Osteoblast (primary cell): Measurements from ENCODE around the gene SNAI1. TPM values are rescaled to one million over a fixed set of nuclear protein-coding genes. Genes with fewer than 3 reads are reported as not detected.

Experiments
- DNase-seq: peaks from one replicate; pipeline ENCODE4 v3.0.0; 2011; ENCODE audit warnings: low spot score, mixed read lengths; ENCODE audit not compliant: insufficient read length; ENCODE audit errors: missing footprints
- H2AFZ ChIP-seq: 2 replicates; pipeline ENCODE4 v1.6.0; 2011; ENCODE audit warnings: mild to moderate bottlenecking, low read length
- H3K27ac ChIP-seq: 2 replicates; pipeline ENCODE4 v1.5.1; 2011; ENCODE audit warnings: mild to moderate bottlenecking, low read depth, low read length, moderate library complexity
- H3K27me3 ChIP-seq: 2 replicates; pipeline ENCODE4 v1.6.0; 2012; ENCODE audit warnings: mild to moderate bottlenecking, control low read depth, inconsistent platforms, low read length, moderate library complexity; ENCODE audit not compliant: insufficient read depth
- H3K36me3 ChIP-seq: 2 replicates; pipeline ENCODE4 v1.5.1; 2011; ENCODE audit warnings: mild to moderate bottlenecking, low read length, control low read depth, moderate library complexity; ENCODE audit not compliant: insufficient read depth
- H3K4me1 ChIP-seq: 2 replicates; pipeline ENCODE4 v1.5.1; 2011; ENCODE audit warnings: mild to moderate bottlenecking, low read length, control low read depth, moderate library complexity; ENCODE audit not compliant: insufficient read depth
- H3K4me2 ChIP-seq: 2 replicates; pipeline ENCODE4 v1.6.0; 2011; ENCODE audit warnings: mild to moderate bottlenecking, low read length; ENCODE audit not compliant: insufficient read depth
- H3K4me3 ChIP-seq: fragments of 200-600 bp; sonication (generic); 3 replicates; pipeline ENCODE4 v1.5.1; 2012; ENCODE audit warnings: mild to moderate bottlenecking, low read length, inconsistent platforms; ENCODE audit not compliant: insufficient read depth
- H3K79me2 ChIP-seq: 2 replicates; pipeline ENCODE4 v1.6.0; 2012; ENCODE audit warnings: mild to moderate bottlenecking, low read length, control low read depth, inconsistent platforms; ENCODE audit not compliant: insufficient read depth
- H3K9me3 ChIP-seq: 2 replicates; pipeline ENCODE4 v1.5.1; 2011; ENCODE audit warnings: low read depth, low read length, control low read depth
- H4K20me1 ChIP-seq: 2 replicates; pipeline ENCODE4 v1.6.0; 2012; ENCODE audit warnings: mild to moderate bottlenecking, low read length, control low read depth; ENCODE audit not compliant: insufficient read depth
- total RNA-seq: library from RNA; depleted of rRNA; stranded (reverse); fragments of >200 nt; gene quantifications from 2 replicates; pipeline ENCODE4 v1.2.3, GENCODE V29; 2012
- TF ChIP-seq, protein P1 (sequence below): IDR thresholded peaks from 2 replicates; pipeline ENCODE4 v1.5.1; 2011; ENCODE audit warnings: mild to moderate bottlenecking, low read depth, low read length, moderate library complexity; ENCODE audit errors: extremely low read depth

The SNAI1 gene
- total RNA-seq, 1 donor = 1.8 TPM

DNA sequence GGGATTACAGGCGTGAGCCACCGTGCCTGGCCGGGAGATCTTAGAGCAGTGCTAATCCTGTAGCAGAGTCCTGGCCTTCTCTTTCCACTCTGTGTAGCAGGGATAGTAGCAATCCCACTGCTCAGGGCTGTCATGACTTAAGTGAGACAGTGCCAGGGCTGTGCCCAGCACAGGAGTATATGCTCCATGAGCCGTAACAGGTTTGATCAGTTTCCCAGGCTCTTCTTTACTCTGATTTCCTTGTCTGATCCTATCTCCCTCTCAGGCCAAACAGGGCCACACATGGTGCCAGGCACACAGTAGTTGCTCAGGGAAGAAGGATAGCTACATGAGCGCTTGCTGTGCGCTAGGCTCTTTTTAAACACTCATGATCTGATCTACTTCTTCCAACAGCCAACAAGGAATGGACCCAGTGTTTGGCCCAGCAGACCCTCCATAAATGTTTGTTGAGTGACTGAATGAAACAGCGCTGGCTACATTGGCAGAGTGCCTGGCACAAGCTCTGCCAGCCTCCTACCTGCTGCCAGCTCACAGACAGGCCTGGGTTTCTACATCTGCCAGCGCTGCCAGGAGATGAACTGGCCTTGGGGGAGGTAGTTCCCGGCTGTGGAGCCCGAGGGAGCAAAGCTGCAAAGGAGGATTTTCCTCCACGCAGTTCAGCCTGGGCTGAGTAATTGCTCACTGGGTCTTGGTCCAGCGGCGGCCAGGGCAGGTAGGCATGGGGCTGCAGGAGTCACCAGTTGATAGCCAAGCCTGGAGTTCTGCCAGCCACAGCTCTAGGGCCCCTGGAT, 36.9 kb downstream of the SNAI1 start:
- Histone ChIP-seq H4K20me1 (no peaks in the 10 kb centered on the region), H3K4me3 (no peak overlapping the region), H3K27ac (no peak overlapping the region), H2AFZ (no peak overlapping the region), H3K27me3 (no peaks in the 10 kb centered on the region), H3K36me3 (no peaks in the 10 kb centered on the region), H3K79me2 (no peaks in the 10 kb centered on the region), H3K9me3 (no peaks in the 10 kb centered on the region), H3K4me2 (no peak overlapping the region), H3K4me1 (peaks cover 22% of the 10 kb centered on the region)
- TF ChIP-seq, protein P1, sequence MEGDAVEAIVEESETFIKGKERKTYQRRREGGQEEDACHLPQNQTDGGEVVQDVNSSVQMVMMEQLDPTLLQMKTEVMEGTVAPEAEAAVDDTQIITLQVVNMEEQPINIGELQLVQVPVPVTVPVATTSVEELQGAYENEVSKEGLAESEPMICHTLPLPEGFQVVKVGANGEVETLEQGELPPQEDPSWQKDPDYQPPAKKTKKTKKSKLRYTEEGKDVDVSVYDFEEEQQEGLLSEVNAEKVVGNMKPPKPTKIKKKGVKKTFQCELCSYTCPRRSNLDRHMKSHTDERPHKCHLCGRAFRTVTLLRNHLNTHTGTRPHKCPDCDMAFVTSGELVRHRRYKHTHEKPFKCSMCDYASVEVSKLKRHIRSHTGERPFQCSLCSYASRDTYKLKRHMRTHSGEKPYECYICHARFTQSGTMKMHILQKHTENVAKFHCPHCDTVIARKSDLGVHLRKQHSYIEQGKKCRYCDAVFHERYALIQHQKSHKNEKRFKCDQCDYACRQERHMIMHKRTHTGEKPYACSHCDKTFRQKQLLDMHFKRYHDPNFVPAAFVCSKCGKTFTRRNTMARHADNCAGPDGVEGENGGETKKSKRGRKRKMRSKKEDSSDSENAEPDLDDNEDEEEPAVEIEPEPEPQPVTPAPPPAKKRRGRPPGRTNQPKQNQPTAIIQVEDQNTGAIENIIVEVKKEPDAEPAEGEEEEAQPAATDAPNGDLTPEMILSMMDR = no peak
- DNase-seq = peak; percentile 80

DNA sequence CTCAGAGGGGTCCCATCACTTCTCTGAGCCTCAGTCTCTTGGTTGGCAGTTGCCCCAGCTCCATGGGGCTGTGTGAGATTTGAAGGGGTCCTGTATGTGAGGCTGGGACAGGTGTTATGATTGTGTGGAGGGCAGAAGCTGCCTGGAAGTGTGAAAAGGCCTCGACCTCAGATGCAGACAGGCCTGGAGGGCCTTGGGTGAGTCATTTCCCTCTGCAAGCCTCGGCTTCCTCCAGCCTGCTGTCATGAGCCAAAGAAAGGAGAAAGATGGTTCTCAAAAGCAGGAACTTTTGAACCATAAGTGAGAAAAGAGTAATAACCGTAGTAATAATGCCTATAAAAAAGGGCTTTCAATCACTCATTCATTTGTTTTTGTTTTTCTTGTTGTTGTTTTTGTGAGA, 37.5 kb downstream of the SNAI1 start:
- no peak overlapping the region for H3K27ac ChIP-seq
- no peaks in the 10 kb centered on the region for H3K36me3 ChIP-seq
- peaks cover 22% of the 10 kb centered on the region for H3K4me1 ChIP-seq
- H3K4me2 ChIP-seq = no peak overlapping the region
- no peaks in the 10 kb centered on the region for H3K9me3 ChIP-seq
- no peak overlapping the region for H3K4me3 ChIP-seq
- H4K20me1 ChIP-seq = no peaks in the 10 kb centered on the region
- no peaks in the 10 kb centered on the region for H3K79me2 ChIP-seq
- no peaks in the 10 kb centered on the region for H3K27me3 ChIP-seq
- DNase-seq = peak; percentile 91
- TF ChIP-seq, protein P1 = no peak
- H2AFZ ChIP-seq = no peak overlapping the region

DNA sequence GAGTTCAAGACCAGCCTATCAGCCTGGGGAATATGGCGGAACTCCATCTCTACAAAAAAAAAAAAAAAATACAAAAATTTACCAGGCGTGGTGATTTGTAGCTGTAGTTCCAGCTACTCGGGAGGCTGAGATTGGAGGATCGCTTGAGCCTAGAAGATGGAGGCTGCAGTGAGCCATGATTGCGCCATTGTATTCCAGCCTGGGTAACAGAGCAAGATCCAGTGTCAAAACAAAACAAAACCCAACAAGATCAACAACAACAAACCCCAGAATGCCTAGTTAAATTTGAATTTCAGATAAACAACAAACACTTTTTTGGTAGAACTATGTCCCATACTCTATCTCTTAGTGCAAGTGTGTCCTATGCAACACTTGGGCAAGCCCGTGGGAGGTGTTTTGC, 39.9 kb downstream of the SNAI1 start:
- H3K27ac ChIP-seq = no peak overlapping the region
- H2AFZ ChIP-seq = no peak overlapping the region
- TF ChIP-seq, protein P1 = no peak
- no peaks in the 10 kb centered on the region for H3K79me2 ChIP-seq
- no peak for DNase-seq
- H3K4me3 ChIP-seq = no peak overlapping the region
- no peaks in the 10 kb centered on the region for H4K20me1 ChIP-seq
- no peaks in the 10 kb centered on the region for H3K9me3 ChIP-seq
- no peaks in the 10 kb centered on the region for H3K36me3 ChIP-seq
- H3K27me3 ChIP-seq = no peaks in the 10 kb centered on the region
- H3K4me1 ChIP-seq = peaks cover 31% of the 10 kb centered on the region
- H3K4me2 ChIP-seq = no peak overlapping the region

DNA sequence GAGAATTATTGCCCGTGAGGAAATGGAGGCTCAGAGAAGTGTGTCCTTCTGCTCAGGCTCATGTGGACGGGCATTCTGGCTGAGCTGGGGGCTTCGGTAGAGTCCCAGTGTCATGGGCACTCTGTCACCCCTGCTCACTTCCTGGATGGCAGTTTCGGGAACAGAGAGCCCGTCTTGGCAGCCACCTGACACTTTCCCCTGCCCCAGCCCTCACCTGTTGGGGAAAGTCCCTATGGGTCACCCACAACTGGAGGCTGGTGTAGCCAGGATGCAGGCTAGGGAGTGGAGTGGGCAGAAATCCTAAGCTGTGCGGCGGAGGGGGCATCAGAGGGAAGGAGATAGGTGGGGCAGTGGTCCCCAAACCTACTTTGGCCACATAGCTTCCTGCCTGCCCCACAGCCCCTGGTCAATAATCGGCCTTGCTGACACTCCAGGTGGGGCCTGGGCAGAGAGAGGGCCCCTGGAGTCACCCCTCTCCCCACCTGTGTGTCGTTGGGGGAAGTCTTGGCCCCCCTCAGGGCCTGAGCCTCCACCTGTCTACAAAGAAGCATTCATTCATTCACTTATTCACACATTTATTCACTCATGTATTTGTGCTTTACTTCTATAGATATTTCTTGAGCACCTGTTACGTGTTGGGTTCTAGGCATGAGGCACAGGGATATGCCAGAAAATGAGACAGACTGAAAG, 40.5 kb downstream of the SNAI1 start:
- no peak overlapping the region for H3K4me2 ChIP-seq
- H2AFZ ChIP-seq = no peak overlapping the region
- H3K9me3 ChIP-seq = no peaks in the 10 kb centered on the region
- peaks cover 31% of the 10 kb centered on the region for H3K4me1 ChIP-seq
- H3K27me3 ChIP-seq = no peaks in the 10 kb centered on the region
- H3K79me2 ChIP-seq = no peaks in the 10 kb centered on the region
- TF ChIP-seq, protein P1 = no peak
- H3K27ac ChIP-seq = no peak overlapping the region
- DNase-seq = peak; percentile 21
- H3K4me3 ChIP-seq = no peak overlapping the region
- H4K20me1 ChIP-seq = no peaks in the 10 kb centered on the region
- no peaks in the 10 kb centered on the region for H3K36me3 ChIP-seq
